GM18505 (cell line): ENCODE results near the gene GAPVD1.
"Not testable (repeated sequence)": the region's sequence is repeated elsewhere in the genome, so short reads cannot be mapped to it uniquely, and the experiment has no call there.

Experiments used
- ATAC-seq: cut with Tn5 transposase; IDR thresholded peaks from one replicate; pipeline ENCODE4 v1.9.1; 2021; ENCODE audit not compliant: unreplicated experiment
- POLR2A ChIP-seq: IDR thresholded peaks from 4 replicates; pipeline ENCODE4 v1.6.1; 2011; ENCODE audit warnings: borderline replicate concordance; ENCODE audit not compliant: insufficient read depth, insufficient read length; ENCODE audit errors: extremely low read depth

GAPVD1 gene

GRCh38 chr9:125377584-125378250 is 116.1 kb downstream of the GAPVD1 start:
- no peak for ATAC-seq
- TF ChIP-seq POLR2A, result no peak

GRCh38 chr9:125378778-125379177 is 117.2 kb downstream of the GAPVD1 start:
- no peak for ATAC-seq
- no peak for TF ChIP-seq POLR2A

GRCh38 chr9:125379208-125379607 is 117.6 kb downstream of the GAPVD1 start:
- no peak for TF ChIP-seq POLR2A
- no peak for ATAC-seq

GRCh38 chr9:125380406-125380805 is 118.8 kb downstream of the GAPVD1 start:
- ATAC-seq, result no peak
- no peak for TF ChIP-seq POLR2A

GRCh38 chr9:125387861-125388524 is 126.4 kb downstream of the GAPVD1 start:
- ATAC-seq, result no peak
- TF ChIP-seq POLR2A, result no peak

- ATAC-seq, result no peak
- no peak for TF ChIP-seq POLR2A
Measured at GRCh38 chr9:125388978-125389377, 127.4 kb downstream of the GAPVD1 start.

GRCh38 chr9:125391704-125392103 is 130.1 kb downstream of the GAPVD1 start:
- no peak for TF ChIP-seq POLR2A
- no peak for ATAC-seq

GRCh38 chr9:125393426-125393825 is 131.8 kb downstream of the GAPVD1 start:
- ATAC-seq, result no peak

GRCh38 chr9:125396799-125397198 is 135.2 kb downstream of the GAPVD1 start:
- ATAC-seq, result no peak
- TF ChIP-seq POLR2A, result no peak

More at GRCh38 chr9:125393426-125393825, 131.8 kb downstream of the GAPVD1 start:
- no peak for TF ChIP-seq POLR2A

- no peak for ATAC-seq
- TF ChIP-seq POLR2A, result no peak
Measured at GRCh38 chr9:125397736-125398135, 136.1 kb downstream of the GAPVD1 start.

- no peak for ATAC-seq
- no peak for TF ChIP-seq POLR2A
Measured at GRCh38 chr9:125398243-125398642, 136.6 kb downstream of the GAPVD1 start.

GRCh38 chr9:125399165-125399564 is 137.5 kb downstream of the GAPVD1 start:
- no peak for ATAC-seq
- TF ChIP-seq POLR2A, result no peak

GRCh38 chr9:125399666-125400065 is 138.0 kb downstream of the GAPVD1 start:
- no peak for ATAC-seq

GRCh38 chr9:125400232-125400631 is 138.6 kb downstream of the GAPVD1 start:
- ATAC-seq, result not testable (repeated sequence)

More at GRCh38 chr9:125399666-125400065, 138.0 kb downstream of the GAPVD1 start:
- no peak for TF ChIP-seq POLR2A

GRCh38 chr9:125400725-125401716 is 139.4 kb downstream of the GAPVD1 start:
- TF ChIP-seq POLR2A, result no peak
- no peak for ATAC-seq
